ENCODE measurements around the gene CD79B. TPM values are rescaled to one million over a fixed set of nuclear protein-coding genes. Genes with fewer than 3 reads are reported as not detected.
"Not testable (repeated sequence)": the region's sequence is repeated elsewhere in the genome, so short reads cannot be mapped to it uniquely, and the experiment has no call there.

The CD79B gene
- total RNA-seq, 2 experiments from 2014 or later: 34.6 to 39.9 TPM

- POLR2A ChIA-PET; DNase-seq; H3K27ac Mint-ChIP-seq; CTCF ChIA-PET; H3K9me3 Mint-ChIP-seq; H3K4me1 Mint-ChIP-seq; H3K4me3 Mint-ChIP-seq; H3K36me3 Mint-ChIP-seq (ENCODE audit: low read depth): not testable (repeated sequence)
- peaks cover 28% of the 10 kb centered on the region for H3K27me3 Mint-ChIP-seq
Observed at GRCh38 chr17:63892316-63893037, 39.7 kb downstream of the CD79B start.

DNA sequence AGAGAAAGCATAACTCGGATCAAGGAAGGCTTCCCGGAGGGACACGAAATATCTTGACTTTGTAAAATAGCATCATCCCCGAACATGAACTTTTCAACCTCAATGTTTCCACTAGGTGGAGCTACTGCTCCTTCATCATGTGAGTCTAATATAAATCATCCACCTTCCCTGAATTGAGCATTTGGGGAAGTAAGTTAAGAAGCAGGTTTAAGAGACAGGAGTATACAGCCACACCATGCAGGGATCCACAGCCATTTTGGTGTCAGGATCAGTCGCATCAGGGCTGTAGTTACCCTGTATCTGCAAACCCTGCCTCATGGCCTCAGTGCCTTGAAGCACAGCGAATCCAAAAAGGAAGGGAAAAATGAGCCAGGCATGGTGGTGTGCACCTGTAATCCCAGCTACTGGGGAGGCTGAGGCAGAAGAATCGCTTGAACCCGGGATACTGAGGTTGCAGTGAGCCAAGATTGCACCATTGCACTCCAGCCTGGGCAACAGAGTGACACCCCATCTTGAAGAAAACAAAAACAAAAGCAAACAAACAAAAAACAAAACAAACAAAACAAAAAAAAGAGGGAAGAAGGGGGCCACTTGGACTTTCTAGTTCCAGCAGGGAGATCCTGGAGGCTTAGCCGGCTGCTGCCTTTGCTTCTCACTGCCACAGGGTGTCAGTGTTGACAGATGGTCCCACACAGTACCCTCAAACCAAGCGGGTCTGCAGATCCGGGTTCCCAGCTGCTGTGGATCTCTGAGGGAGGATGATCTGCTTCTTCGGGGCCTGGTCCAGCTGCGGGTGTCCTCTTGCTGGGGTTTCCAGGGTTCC is 42.9 kb downstream of the CD79B start:
- H3K27me3 Mint-ChIP-seq: peaks cover 33% of the 10 kb centered on the region
- CTCF ChIA-PET: interaction anchor here (0.6 to 2.5 kb wide), 8 partner anchors 23 to 389 kb away, joined by 3 to 5 read pairs (median 3); no protein-coding TSS in a partner anchor
- H3K9me3 Mint-ChIP-seq; H3K4me3 Mint-ChIP-seq; H3K4me1 Mint-ChIP-seq; POLR2A ChIA-PET; H3K36me3 Mint-ChIP-seq (ENCODE audit: low read depth); H3K27ac Mint-ChIP-seq: not testable (repeated sequence)
- DNase-seq: peak; percentile 53

GRCh38 chr17:63885119-63885518 is 47.0 kb downstream of the CD79B start:
- H3K27ac Mint-ChIP-seq, CTCF ChIA-PET, POLR2A ChIA-PET: not testable (repeated sequence)

DNA sequence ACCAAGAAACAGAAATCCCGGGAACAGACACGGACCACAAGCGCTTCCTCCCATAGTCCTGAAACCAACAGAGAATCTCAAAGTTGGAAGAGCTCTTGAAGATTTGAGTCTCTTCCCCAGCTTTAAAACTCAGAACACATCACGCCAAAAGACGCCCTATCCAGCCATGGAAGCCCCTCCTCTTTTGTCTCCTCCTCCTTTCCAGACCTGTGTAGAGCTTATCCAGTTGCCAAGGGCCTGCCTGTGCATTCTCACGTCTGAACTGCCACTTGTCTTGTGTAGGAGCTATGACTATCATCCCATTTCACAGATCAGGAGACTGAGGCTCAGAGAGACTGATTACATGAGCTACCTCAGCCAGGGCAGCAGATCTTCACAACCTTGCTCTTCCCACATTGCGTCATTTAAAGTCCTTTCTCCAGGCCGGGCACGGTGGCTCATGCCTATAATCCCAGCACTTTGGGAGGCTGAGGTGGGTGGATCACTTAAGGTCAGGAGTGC is 49.5 kb downstream of the CD79B start:
- DNase-seq; POLR2A ChIA-PET; H3K27ac Mint-ChIP-seq; H3K4me3 Mint-ChIP-seq; H3K4me1 Mint-ChIP-seq; H3K36me3 Mint-ChIP-seq (ENCODE audit: low read depth); H3K9me3 Mint-ChIP-seq: not testable (repeated sequence)
- peaks cover 10% of the 10 kb centered on the region for H3K27me3 Mint-ChIP-seq
- CTCF ChIA-PET: interaction anchor here (0.7 to 1.7 kb wide), 6 partner anchors 16 to 170 kb away, joined by 3 to 7 read pairs (median 5); no protein-coding TSS in a partner anchor

More at GRCh38 chr17:63885119-63885518, 47.0 kb downstream of the CD79B start:
- not testable (repeated sequence) for H3K4me3 Mint-ChIP-seq; DNase-seq; H3K9me3 Mint-ChIP-seq; H3K36me3 Mint-ChIP-seq (ENCODE audit: low read depth)
- H3K4me1 Mint-ChIP-seq: peaks cover 11% of the 10 kb centered on the region
- peaks cover 15% of the 10 kb centered on the region for H3K27me3 Mint-ChIP-seq

DNA sequence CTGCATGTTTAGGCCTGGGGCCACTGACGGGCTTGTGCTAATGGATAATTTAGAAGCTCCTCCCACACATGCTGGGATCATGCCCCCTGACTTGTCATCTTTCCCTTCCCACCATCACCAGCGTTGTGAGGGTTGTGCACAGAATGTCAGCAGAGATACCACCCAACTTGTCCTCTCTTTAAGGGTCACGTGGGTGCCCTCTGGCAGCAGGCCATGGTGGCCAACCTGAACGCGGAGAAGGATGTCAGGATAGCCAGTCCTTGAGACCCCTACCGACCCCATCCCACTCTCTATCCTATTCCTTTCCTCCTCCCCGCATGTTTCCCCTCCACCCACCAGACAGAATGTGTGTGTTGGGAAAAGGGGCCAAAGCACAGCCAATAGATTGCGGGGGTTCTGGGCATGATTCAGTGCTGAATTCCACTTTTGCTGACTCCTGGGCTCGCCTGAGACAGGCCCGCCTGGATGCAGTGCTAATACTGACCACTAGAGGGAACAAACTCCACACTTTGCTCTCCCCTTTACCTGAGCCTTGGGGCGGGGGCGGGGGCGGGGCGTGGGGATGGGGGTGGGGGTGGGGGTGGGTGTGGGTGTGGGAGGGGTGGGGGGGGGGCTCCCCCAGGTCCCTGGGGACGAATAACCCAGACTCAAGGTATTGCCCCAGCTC is 50.1 kb downstream of the CD79B start, which contains the start of gene GH2:
Gene GH2 (minus strand): TSS at position 10 of the 667 bp plus-strand sequence. CDS start 143 bp downstream, outside the sequence.
- Mint-ChIP-seq H3K27ac (no peak within 1 kb of the TSS), H3K9me3 (no peaks in the 10 kb centered on the region), H3K4me3 (no peak within 1 kb of the TSS), H3K36me3 (ENCODE audit: low read depth) (no peaks in the 10 kb centered on the region), H3K27me3 (peaks cover 5% of the 10 kb centered on the region), H3K4me1 (peaks cover 3% of the 10 kb centered on the region)
- POLR2A ChIA-PET: no interaction called here
- peak; percentile 72 for DNase-seq
- CTCF ChIA-PET: interaction anchor here (0.7 to 1.7 kb wide), 4 partner anchors 16 to 85 kb away, joined by 3 to 6 read pairs (median 3); no protein-coding TSS in a partner anchor

GRCh38 chr17:63881337-63881736 is 50.8 kb downstream of the CD79B start:
- H3K27ac Mint-ChIP-seq; H3K27me3 Mint-ChIP-seq; H3K4me1 Mint-ChIP-seq; H3K9me3 Mint-ChIP-seq; H3K4me3 Mint-ChIP-seq; H3K36me3 Mint-ChIP-seq (ENCODE audit: low read depth); DNase-seq; POLR2A ChIA-PET: not testable (repeated sequence)
- CTCF ChIA-PET: interaction anchor here (0.9 to 1.7 kb wide), 4 partner anchors 15 to 186 kb away, joined by 3 to 6 read pairs (median 4); no protein-coding TSS in a partner anchor

- no peak overlapping the region for H3K27ac Mint-ChIP-seq
- no peaks in the 10 kb centered on the region for H3K36me3 Mint-ChIP-seq (ENCODE audit: low read depth)
- no peak overlapping the region for H3K4me3 Mint-ChIP-seq
- peaks cover 3% of the 10 kb centered on the region for H3K4me1 Mint-ChIP-seq
- peaks cover 3% of the 10 kb centered on the region for H3K27me3 Mint-ChIP-seq
- ChIA-PET CTCF (interaction anchor here (0.6 to 1.2 kb wide), 4 partner anchors 53 to 186 kb away, joined by 3 to 4 read pairs (median 3); no protein-coding TSS in a partner anchor), POLR2A (no interaction called here)
- no peaks in the 10 kb centered on the region for H3K9me3 Mint-ChIP-seq
- DNase-seq: no peak
Observed at GRCh38 chr17:63880706-63881105, 51.4 kb downstream of the CD79B start.

Other genes with a start within 250 kb of the CD79B start
- gene LIMD2, start 232.2 kb downstream of the CD79B start, total RNA-seq: 100 to 1,000 TPM; 409 to 433 TPM
- gene STRADA, start 190.5 kb downstream of the CD79B start, total RNA-seq: 10 to 100 TPM; 46.8 to 49.0 TPM
- 10 to 100 TPM; 59.2 to 65.4 TPM for gene CCDC47, start 158.7 kb downstream of the CD79B start, total RNA-seq
- gene DDX42, start 158.2 kb downstream of the CD79B start, total RNA-seq: 100 to 1,000 TPM; 122 to 153 TPM
- gene PSMC5, start 104.9 kb downstream of the CD79B start, total RNA-seq: 100 to 1,000 TPM; 119 to 155 TPM
- 10 to 100 TPM; 49.2 to 55.0 TPM for gene FTSJ3, start 104.7 kb downstream of the CD79B start, total RNA-seq
- 100 to 1,000 TPM; 133 to 138 TPM for gene SMARCD2, start 89.6 kb downstream of the CD79B start, total RNA-seq
- gene CSH2, start 58.7 kb downstream of the CD79B start, total RNA-seq: not detected
- not detected for gene GH2, start 50.4 kb downstream of the CD79B start, total RNA-seq
- gene CSH1, start 35.8 kb downstream of the CD79B start, total RNA-seq: not detected
- not detected for gene CSHL1, start 21.1 kb downstream of the CD79B start, total RNA-seq
- gene GH1, start 13.5 kb downstream of the CD79B start, total RNA-seq: not detected
- under 1 TPM; 0.04 to 0.17 TPM for gene SCN4A, start 40.6 kb upstream of the CD79B start, total RNA-seq
- 1 to 10 TPM; 3.8 TPM for gene PRR29, start 66.0 kb upstream of the CD79B start, total RNA-seq
- gene ICAM2, start 88.3 kb upstream of the CD79B start, total RNA-seq: 100 to 1,000 TPM; 113 to 116 TPM
- 10 to 100 TPM; 50.1 to 57.5 TPM for gene ERN1, start 197.8 kb upstream of the CD79B start, total RNA-seq